ENCODE results near the gene EID3. TPM values are rescaled to one million over a fixed set of nuclear protein-coding genes. Genes with fewer than 3 reads are reported as not detected.

EID3 gene
- polyA plus RNA-seq, 2 of the 4 experiments (the other 2 are of a cell fraction): 6.8 to 12.2 TPM

DNA sequence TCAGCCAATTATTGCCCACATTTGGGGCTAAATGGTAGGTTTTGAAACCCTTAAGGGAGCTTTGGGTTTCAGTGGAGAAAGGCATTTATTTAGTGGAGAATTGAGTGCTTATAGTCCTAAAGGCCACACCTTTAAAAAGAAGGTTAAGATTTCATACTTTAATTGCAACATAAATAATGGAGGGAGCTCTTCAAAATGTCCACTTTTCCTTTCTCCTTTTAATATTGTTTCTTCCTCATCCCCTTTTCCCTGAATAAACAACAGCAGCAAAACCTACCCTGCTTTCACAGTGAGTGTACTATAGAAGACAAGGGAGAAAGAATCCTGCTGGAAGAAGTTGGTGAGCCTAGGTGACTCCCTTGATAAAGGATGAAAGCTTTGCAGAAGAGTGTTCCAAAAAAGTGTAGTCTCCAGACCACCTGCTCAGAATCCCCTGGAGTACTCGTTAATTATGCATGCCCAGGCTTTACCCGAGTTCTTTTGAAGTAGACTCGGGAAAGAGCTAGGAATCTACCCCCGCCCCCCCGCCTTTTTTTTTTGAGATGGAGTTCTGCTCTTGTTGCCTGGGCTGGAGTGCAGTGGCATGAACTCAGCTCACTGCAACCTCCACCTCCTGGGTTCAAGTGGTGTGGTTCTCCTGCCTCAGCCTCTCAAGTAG lies 11.5 kb upstream of the EID3 start (continued):
- no peak for TF ChIP-seq CHD2 (IDR thresholded peaks at IDR 0.05; ENCODE audit: low read length, partially characterized antibody)
- no peak for TF ChIP-seq CEBPB (IDR thresholded peaks at IDR 0.05)
- TF ChIP-seq HOXB5 (CRISPR knock-in tag; IDR thresholded peaks at IDR 0.05): peak; percentile 18; the same call in 1 of the 2 replicates
- TF ChIP-seq, protein P1, sequence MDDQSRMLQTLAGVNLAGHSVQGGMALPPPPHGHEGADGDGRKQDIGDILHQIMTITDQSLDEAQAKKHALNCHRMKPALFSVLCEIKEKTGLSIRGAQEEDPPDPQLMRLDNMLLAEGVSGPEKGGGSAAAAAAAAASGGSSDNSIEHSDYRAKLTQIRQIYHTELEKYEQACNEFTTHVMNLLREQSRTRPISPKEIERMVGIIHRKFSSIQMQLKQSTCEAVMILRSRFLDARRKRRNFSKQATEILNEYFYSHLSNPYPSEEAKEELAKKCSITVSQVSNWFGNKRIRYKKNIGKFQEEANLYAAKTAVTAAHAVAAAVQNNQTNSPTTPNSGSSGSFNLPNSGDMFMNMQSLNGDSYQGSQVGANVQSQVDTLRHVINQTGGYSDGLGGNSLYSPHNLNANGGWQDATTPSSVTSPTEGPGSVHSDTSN (IDR thresholded peaks at IDR 0.05): no peak
- TF ChIP-seq CHD4 (IDR thresholded peaks at IDR 0.05; ENCODE audit: borderline replicate concordance): no peak
- peak; percentile 69; the same call in 1 of the 2 replicates for TF ChIP-seq TFCP2L1 (CRISPR knock-in tag; IDR thresholded peaks at IDR 0.05)
- TF ChIP-seq, protein P2, sequence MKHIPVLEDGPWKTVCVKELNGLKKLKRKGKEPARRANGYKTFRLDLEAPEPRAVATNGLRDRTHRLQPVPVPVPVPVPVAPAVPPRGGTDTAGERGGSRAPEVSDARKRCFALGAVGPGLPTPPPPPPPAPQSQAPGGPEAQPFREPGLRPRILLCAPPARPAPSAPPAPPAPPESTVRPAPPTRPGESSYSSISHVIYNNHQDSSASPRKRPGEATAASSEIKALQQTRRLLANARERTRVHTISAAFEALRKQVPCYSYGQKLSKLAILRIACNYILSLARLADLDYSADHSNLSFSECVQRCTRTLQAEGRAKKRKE (CRISPR knock-in tag; IDR thresholded peaks at IDR 0.05; ENCODE audit: low read depth): 0 out of 2 replicates have a peak, but pooled peaks have one; percentile 19
- TF ChIP-seq SREBF2 (IDR thresholded peaks at IDR 0.05): no peak
- TF ChIP-seq NPAS2 (CRISPR knock-in tag; IDR thresholded peaks at IDR 0.05; ENCODE audit: borderline replicate concordance): no peak
- TF ChIP-seq FOSL2 (IDR thresholded peaks at IDR 0.05): no peak
- TF ChIP-seq FOSL2 (CRISPR knock-in tag; IDR thresholded peaks at IDR 0.05): no peak
- TF ChIP-seq MAFK (IDR thresholded peaks at IDR 0.05; ENCODE audit: partially characterized antibody): no peak
- TF ChIP-seq RAD21 (conservative IDR thresholded peaks at IDR 0.05 in 1 of 2, IDR thresholded peaks at IDR 0.05 in 1 of 2): no peak
- no peak for TF ChIP-seq ZC3H11A (IDR thresholded peaks at IDR 0.05)
- TF ChIP-seq GATA3 (IDR thresholded peaks at IDR 0.05; ENCODE audit: borderline replicate concordance): no peak
- no peak for TF ChIP-seq RCOR1 (IDR thresholded peaks at IDR 0.05; ENCODE audit: low read depth, low read length)
- TF ChIP-seq, protein P3, sequence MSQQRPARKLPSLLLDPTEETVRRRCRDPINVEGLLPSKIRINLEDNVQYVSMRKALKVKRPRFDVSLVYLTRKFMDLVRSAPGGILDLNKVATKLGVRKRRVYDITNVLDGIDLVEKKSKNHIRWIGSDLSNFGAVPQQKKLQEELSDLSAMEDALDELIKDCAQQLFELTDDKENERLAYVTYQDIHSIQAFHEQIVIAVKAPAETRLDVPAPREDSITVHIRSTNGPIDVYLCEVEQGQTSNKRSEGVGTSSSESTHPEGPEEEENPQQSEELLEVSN (IDR thresholded peaks at IDR 0.05; ENCODE audit: borderline replicate concordance, low read depth): no peak
- TF ChIP-seq EHMT2 (IDR thresholded peaks at IDR 0.05; ENCODE audit: low read depth): no peak
- TF ChIP-seq ZSCAN20 (CRISPR knock-in tag; IDR thresholded peaks at IDR 0.05): no peak
- TF ChIP-seq RNF2 (IDR thresholded peaks at IDR 0.05; ENCODE audit: borderline replicate concordance, low read depth): no peak
- no peak for TF ChIP-seq HOXB13 (CRISPR knock-in tag; IDR thresholded peaks at IDR 0.05; ENCODE audit: low read depth)
- no peak for TF ChIP-seq POLR2A (IDR thresholded peaks at IDR 0.05; ENCODE audit: low read length)
- TF ChIP-seq FOSB (CRISPR knock-in tag; IDR thresholded peaks at IDR 0.05): peak; percentile 89; the same call in 1 of the 2 replicates
- TF ChIP-seq, protein P4, sequence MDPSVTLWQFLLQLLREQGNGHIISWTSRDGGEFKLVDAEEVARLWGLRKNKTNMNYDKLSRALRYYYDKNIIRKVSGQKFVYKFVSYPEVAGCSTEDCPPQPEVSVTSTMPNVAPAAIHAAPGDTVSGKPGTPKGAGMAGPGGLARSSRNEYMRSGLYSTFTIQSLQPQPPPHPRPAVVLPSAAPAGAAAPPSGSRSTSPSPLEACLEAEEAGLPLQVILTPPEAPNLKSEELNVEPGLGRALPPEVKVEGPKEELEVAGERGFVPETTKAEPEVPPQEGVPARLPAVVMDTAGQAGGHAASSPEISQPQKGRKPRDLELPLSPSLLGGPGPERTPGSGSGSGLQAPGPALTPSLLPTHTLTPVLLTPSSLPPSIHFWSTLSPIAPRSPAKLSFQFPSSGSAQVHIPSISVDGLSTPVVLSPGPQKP (IDR thresholded peaks at IDR 0.05; ENCODE audit: low read depth, low read length): no peak
- peak; percentile 78 for TF ChIP-seq EHF (CRISPR knock-in tag; IDR thresholded peaks at IDR 0.05)
